ENCODE results near the gene WDR90.
"Not testable (repeated sequence)": the region's sequence is repeated elsewhere in the genome, so short reads cannot be mapped to it uniquely, and the experiment has no call there.

Gene WDR90

GRCh38 chr16:708019-708418 is 58.9 kb downstream of the WDR90 start:
- no peak for ATAC-seq
- DNase-seq: no peak

- no peak for DNase-seq
- no peak for ATAC-seq
Measured at GRCh38 chr16:708959-709358, 59.8 kb downstream of the WDR90 start.

GRCh38 chr16:709566-710499 is 60.7 kb downstream of the WDR90 start:
- DNase-seq: no peak
- ATAC-seq: no peak

- ATAC-seq: no peak
- no peak for DNase-seq
Measured at GRCh38 chr16:710500-711075, 61.4 kb downstream of the WDR90 start.

GRCh38 chr16:711084-711483 is 61.9 kb downstream of the WDR90 start:
- DNase-seq (no peak), ATAC-seq (no peak)

- peak; percentile 90 for DNase-seq
- peak; percentile 66 for ATAC-seq
Measured at GRCh38 chr16:711548-712320, 62.6 kb downstream of the WDR90 start.

- not testable (repeated sequence) for ATAC-seq
- peak; percentile 77 for DNase-seq
Measured at GRCh38 chr16:712740-713250, 63.6 kb downstream of the WDR90 start.

- no peak for ATAC-seq
- no peak for DNase-seq
Measured at GRCh38 chr16:714079-714478, 64.9 kb downstream of the WDR90 start.

- ATAC-seq: peak; percentile 84
- DNase-seq: peak; percentile 97
Measured at GRCh38 chr16:714558-715476, 65.7 kb downstream of the WDR90 start, which contains the start of gene METRN. TSS of gene METRN (plus strand) at chr16:715118. CDS start at chr16:715290, 172 bp downstream.

GRCh38 chr16:715477-716199 is 66.5 kb downstream of the WDR90 start:
- ATAC-seq: peak; percentile 1
- DNase-seq: peak; percentile 45

GRCh38 chr16:716200-716568 is 67.0 kb downstream of the WDR90 start:
- DNase-seq (no peak), ATAC-seq (no peak)

- ATAC-seq: no peak
Measured at GRCh38 chr16:716768-717325, 67.7 kb downstream of the WDR90 start.

More at GRCh38 chr16:716768-717325, 67.7 kb downstream of the WDR90 start:
- no peak for DNase-seq
